Iris pigment epithelial cell (primary cell): Measurements from ENCODE around the gene CDC73.
"Not testable (repeated sequence)": the region's sequence is repeated elsewhere in the genome, so short reads cannot be mapped to it uniquely, and the experiment has no call there.

ENCODE experiments used
- DNase-seq: peaks from one replicate; pipeline ENCODE4 v3.0.0-alpha.2; 2011; ENCODE audit warnings: low read depth

Gene CDC73

DNA sequence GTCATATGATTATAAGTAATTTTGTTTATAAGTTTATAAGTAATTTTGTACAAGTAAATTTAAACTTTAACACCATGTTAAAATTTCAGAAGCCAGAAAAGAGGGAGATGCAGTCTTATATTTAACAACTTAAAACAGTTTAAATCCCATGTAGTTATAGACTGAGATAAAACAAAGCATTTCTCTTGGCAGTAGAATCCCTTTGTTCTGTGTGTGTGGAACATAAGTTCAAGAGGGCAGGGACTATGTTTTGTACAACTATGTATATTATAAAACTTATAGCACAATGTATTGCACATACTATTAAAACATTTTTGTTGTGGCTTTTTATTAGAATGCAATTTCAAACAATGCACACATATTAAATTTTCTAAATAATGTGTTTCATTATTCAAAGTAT is 109.3 kb downstream of the CDC73 start:
- DNase-seq = not testable (repeated sequence)

DNA sequence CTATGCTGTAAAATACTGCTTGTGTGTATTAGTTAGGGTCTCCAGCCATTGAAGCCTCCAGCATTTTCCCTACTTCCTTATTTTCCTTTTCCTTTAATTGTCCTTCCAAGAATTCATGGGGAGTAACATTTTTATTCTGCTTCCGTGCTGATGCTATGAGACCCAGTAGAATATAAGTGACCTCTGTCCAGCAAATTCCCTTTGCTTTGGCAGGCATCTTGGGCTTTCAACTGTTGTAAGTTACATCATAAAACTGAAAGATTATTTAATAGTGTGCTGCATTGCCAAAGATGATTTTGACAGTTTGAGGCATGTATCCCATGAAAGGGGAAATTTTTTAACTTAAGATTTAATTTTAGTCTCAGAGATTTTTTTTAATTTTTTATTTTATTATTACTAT is 112.7 kb downstream of the CDC73 start:
- DNase-seq = no peak

DNA sequence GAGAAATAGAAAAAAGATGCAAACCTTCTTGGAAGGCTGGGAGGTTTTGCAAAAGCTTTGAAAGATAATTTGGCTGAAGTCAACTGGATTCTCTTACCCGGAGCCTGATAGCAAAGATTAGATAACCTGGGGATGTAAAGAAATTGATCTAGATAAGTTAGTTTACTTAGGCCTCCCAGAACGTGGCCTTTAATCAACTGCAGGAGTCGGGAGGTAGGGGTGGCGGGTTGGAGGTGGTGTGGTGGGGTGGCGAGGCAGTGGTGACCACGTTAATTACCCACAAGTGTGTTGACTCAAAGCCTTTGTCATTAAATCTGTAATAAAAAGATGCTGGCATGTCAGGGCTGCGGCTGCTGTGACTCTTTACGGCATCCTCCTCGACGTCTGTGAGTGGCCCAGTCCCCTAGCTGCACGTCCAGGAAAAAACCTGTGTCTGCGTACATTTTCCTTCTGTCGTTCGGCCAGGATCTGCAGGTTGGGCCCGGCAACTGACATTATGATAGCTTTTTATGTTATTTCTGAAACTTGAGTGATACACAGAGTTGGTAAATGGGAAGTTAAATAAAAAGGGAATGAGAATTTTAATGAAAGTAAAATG is 115.6 kb downstream of the CDC73 start:
- no peak for DNase-seq

DNA sequence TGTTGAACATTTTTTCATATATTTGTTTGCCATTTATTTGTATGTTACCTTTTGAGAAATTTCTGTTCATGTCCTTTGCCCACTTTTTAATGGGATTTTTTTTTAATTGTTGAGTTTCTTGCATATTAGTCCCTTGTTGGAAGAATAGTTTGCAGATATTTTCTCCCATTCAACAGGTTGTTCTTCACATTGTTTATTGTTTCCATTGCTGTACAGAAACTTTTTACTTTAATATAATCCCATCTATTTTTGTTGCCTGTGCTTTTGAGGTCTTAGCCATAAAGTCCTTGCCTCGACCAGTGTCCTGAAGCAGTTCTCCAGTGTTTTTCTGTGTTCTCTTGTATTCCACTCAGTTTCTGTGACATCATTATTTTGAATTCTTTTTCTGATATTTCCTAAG is 118.8 kb downstream of the CDC73 start:
- no peak for DNase-seq

GRCh38 chr1:193241132-193241827 is 119.4 kb downstream of the CDC73 start:
- no peak for DNase-seq

DNA sequence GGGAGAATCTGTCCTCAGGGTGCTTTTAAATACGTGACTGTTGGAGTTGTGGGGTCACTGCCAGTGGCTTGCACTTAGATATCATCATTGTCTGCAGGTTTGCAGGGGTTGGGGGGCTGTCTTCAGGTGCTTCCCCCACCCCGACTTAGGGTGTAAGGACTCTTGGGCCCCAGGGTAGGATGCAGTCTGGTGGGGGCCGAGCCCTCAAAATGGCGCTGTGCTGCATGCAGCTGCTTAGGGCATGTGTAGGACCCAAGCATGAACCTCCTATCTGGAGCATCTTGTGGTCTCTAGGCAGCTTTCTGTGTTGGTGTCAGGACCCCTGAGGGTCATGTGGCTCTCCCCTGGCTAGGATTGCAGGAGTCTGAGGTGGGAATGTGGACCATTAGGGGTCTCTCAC is 120.2 kb downstream of the CDC73 start:
- DNase-seq = no peak

DNA sequence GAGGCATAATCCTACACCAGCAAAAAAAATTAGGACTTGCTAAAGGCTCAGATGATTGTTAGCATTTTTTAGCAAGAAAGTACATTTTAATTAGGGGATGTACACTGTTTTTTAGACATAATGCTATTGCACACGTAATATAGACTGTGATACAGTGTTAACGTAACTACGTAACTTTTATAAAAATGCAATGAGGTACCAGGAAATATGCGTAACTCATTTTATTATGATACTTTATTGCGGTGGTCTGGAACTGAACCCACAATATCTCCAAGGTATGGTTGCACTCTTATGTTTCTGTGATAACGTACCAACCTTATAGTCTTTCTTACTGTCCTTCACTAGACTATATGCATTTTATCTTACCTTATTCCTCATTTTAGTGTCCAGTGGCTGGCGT is 127.4 kb downstream of the CDC73 start:
- no peak for DNase-seq

DNA sequence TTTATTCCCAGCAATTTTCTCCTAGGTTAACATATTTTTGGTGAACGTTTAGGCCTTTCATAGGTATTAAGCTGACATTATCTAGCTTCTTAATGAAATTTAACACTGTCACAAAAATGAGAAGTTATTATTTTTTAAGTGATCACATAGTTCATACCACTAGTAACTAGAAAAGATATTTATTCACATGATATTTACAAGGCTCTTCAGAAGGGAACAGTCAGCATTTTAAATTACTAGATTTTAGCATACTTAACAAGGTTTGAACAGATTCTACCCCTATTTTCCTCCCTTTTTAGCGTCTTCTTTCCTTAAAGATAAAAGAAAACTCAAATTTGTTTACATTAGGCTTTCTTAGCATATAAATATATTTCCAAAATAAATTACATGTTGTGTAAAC is 130.1 kb downstream of the CDC73 start:
- no peak for DNase-seq

- no peak for DNase-seq
Measured at GRCh38 chr1:193256019-193256418, 134.2 kb downstream of the CDC73 start.

GRCh38 chr1:193259636-193260035 is 137.8 kb downstream of the CDC73 start:
- no peak for DNase-seq

DNA sequence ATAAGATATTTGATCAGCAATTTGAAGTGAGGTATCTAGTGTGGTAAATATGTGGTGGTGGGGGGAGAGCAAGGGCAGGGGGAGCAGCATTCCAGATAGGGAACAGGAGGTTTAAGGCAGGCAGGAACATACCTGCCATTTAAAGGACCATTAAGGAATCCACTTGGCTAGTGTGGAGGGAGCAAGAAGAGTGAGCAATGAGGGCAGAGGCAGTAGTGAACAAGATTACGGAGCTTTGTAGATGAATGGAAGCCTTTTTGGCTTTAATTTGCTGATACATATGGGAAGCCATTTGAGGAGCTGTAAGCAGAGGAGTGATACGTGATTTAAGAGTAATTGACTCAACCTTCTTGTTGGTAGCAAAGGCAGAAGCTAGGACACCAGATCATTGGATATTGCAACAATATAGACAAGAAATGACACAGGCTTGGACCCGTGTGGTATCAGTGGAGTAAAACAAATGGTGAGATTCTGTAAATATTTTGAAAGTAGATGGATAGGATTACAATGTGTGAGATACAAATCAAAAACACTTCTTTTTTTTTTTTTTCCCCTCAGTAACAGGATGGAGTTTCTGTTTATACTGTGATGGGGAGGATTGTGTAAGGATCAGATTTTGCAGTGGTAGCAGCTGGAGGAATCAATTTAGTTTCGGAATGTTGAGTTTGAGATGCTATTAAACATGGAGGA is 138.4 kb downstream of the CDC73 start:
- DNase-seq = peak; percentile 34

DNA sequence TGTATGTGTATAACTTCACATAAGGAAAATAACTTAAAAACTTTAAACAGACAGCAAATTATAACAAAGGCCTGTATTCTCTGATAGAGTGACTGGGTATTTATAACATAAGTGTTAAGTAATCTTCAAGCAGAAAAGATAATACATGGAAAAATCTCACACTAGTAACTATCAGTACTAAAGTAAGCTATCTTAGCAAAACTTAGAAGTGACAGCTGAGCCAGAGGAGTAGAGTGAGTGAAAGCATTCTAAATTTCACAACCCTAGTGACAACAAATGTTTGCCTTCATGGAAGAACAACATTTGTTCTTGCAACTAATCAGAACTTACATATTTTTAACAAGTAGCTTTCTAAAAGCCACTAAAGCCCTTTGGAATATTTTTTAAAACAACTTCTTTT is 139.1 kb downstream of the CDC73 start:
- peak; percentile 16 for DNase-seq

GRCh38 chr1:193262661-193263060 is 140.8 kb downstream of the CDC73 start:
- DNase-seq = no peak

DNA sequence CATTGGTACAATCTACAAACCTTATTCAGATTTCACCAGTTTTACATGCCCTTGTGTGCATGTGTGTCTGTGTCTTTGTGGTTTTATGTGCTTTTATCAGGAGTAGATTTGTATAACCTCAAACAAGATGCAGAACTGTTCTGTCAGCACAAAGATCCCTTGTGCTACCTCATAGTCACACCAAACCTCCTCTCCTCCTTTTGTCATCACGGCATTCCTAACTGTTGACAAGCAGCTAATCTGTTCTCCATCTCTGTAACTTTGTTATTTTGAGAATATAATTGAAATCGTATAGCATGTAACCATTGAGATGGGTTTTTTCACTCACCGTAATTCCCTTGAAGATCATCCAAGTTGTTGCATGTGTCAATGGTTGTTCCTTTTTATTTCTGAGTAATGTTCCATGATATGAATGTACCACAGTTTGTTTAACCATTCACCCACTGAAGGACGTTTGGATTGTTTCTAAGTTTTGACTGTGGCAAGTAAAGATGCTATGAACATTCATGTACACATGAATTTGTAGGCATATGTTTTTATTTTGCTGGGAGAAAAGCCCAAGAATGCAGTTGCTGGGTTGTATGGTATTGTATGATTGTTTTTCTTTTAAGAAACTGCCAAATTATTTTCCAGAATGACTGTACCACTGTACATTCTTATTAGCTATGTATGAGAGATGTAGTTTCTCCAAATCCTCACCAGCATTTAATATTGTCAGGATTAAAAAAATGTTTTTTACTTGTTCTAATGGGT is 142.7 kb downstream of the CDC73 start:
- peak; percentile 55 for DNase-seq

GRCh38 chr1:193265716-193266115 is 143.9 kb downstream of the CDC73 start:
- no peak for DNase-seq

GRCh38 chr1:193266794-193267193 is 145.0 kb downstream of the CDC73 start:
- DNase-seq = not testable (repeated sequence)

DNA sequence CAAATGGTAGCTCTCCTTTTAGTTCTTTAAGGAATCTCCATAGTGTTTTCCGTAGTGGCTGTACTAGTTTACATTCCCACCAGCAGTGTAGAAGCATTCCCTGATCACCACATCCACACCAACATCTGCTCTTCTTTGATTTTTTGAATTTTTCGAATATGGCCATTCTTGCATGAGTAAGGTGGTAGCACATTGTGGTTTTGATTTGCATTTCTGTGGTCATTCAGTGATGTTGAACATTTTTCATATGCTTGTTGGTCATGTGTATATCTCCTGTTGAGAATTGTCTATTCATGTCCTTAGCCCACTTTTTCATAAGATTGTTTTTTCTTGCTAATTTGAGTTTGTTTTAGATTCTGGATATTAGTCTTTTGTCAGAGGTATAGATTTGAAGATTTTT is 149.2 kb downstream of the CDC73 start:
- peak; percentile 96 for DNase-seq

DNA sequence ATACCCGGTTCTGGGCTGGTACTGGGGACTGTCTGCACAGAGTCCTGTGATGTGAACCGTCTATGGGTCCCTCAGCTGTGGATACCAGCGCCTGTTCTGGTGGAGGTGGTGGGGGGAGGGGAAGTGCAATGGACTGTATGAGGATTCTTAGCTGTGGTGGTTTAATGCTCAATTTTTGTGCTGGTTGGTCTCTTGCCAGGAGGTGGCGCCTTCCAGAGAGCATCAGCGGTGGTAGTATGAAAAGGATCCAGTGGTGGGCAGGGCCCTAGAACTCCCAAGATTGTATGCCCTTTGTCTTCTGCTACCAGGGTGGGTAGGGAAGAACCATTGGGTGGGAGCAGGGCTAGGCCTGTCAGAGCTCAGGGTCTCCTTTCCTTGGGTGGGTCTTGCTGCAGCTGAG is 153.9 kb downstream of the CDC73 start:
- DNase-seq = no peak

- DNase-seq = no peak
Measured at GRCh38 chr1:193278968-193279367, 157.1 kb downstream of the CDC73 start.

GRCh38 chr1:193281894-193282293 is 160.1 kb downstream of the CDC73 start:
- no peak for DNase-seq

DNA sequence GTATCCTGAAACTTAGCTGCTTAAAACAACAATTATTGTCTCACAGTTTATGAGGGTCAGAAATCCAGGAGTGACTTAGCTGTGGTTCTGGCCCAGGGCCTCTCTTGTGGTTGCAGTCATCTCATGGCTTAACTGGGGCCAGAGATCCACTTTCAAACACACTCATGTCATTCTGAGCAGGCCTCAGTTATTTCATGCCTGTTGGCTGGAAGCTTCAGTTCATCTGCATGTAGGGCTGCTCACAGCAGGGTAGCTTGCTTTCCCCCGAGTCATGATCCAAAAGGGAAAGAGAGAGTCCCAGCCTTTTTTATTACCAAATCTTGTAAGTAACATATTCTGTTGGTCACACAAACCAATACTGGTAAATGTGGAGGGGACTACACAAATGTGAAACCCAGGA is 161.2 kb downstream of the CDC73 start:
- DNase-seq = peak; percentile 63

DNA sequence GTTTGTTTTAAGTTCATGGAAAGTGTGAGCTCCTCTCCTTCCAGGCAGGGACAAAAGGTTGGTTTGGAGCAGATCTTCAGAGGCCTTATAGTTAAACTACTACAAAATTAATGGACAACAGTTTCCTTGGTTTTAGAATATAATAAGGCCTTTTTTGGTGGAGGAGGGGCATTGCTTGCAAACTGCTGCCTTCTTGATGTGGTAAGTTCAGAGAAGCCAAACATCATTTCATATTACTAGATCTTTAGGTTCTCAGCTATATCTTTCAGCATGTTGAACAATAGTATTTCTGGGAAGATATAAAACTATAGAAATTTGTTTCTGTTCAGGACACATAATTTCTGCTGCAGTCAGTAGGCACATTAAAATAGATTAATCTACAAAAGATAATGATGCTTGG is 162.4 kb downstream of the CDC73 start:
- no peak for DNase-seq

- no peak for DNase-seq
Measured at GRCh38 chr1:193285641-193286040, 163.8 kb downstream of the CDC73 start.
